SIG-M5 (cell line): ENCODE data around the gene ANXA3.
"Not testable (repeated sequence)": the region's sequence is repeated elsewhere in the genome, so short reads cannot be mapped to it uniquely, and the experiment has no call there.

ENCODE experiments used
- DNase-seq: peaks from one replicate; lab custom pipeline; 2025; lab: John Stamatoyannopoulos, UW

The ANXA3 gene

GRCh38 chr4:78543424-78544125 is 8.0 kb upstream of the ANXA3 start:
- no peak for DNase-seq

GRCh38 chr4:78544678-78545077 is 6.9 kb upstream of the ANXA3 start:
- no peak for DNase-seq

GRCh38 chr4:78545275-78546246 is 6.0 kb upstream of the ANXA3 start:
- DNase-seq: no peak

GRCh38 chr4:78547899-78548298 is 3.7 kb upstream of the ANXA3 start:
- DNase-seq: not testable (repeated sequence)

- DNase-seq: not testable (repeated sequence)
These were observed 2.7 kb upstream of the ANXA3 start for GRCh38 chr4:78548889-78549288.

GRCh38 chr4:78552389-78553042 is 946 bp downstream of the ANXA3 start:
- DNase-seq: no peak

- no peak for DNase-seq
These were observed 1.4 kb downstream of the ANXA3 start for GRCh38 chr4:78553043-78553396.

GRCh38 chr4:78553529-78554060 is 2.0 kb downstream of the ANXA3 start:
- DNase-seq: no peak

- no peak for DNase-seq
These were observed 5.1 kb downstream of the ANXA3 start for GRCh38 chr4:78556665-78557064.

- no peak for DNase-seq
These were observed 6.3 kb downstream of the ANXA3 start for GRCh38 chr4:78557841-78558240.

GRCh38 chr4:78558410-78558809 is 6.8 kb downstream of the ANXA3 start:
- DNase-seq: no peak

GRCh38 chr4:78560296-78560963 is 8.9 kb downstream of the ANXA3 start:
- no peak for DNase-seq

GRCh38 chr4:78561677-78562076 is 10.1 kb downstream of the ANXA3 start:
- DNase-seq: no peak

GRCh38 chr4:78562687-78563086 is 11.1 kb downstream of the ANXA3 start:
- DNase-seq: no peak

GRCh38 chr4:78565971-78566372 is 14.4 kb downstream of the ANXA3 start:
- no peak for DNase-seq

- DNase-seq: no peak
These were observed 15.4 kb downstream of the ANXA3 start for GRCh38 chr4:78566834-78567499.

GRCh38 chr4:78567500-78568060 is 16.0 kb downstream of the ANXA3 start:
- no peak for DNase-seq

GRCh38 chr4:78568640-78569305 is 17.2 kb downstream of the ANXA3 start:
- DNase-seq: no peak

GRCh38 chr4:78569306-78569821 is 17.8 kb downstream of the ANXA3 start:
- no peak for DNase-seq

- DNase-seq: no peak
These were observed 18.5 kb downstream of the ANXA3 start for GRCh38 chr4:78570117-78570516.
